Astrocyte of the cerebellum (primary cell): Measurements from ENCODE around the gene MARK4.

ENCODE experiments used
- DNase-seq: peaks from one replicate; pipeline ENCODE4 v3.0.0-alpha.2; 2011; ENCODE audit warnings: low read depth
- H3K4me3 ChIP-seq: 2 replicates; pipeline ENCODE4 v1.5.1; 2011; ENCODE audit warnings: mild to moderate bottlenecking, low read depth, low read length, moderate library complexity
- CTCF ChIP-seq: IDR thresholded peaks from 2 replicates; pipeline ENCODE4 v1.5.1; 2012; ENCODE audit warnings: low read length, low read depth, moderate library complexity, mild to moderate bottlenecking; ENCODE audit errors: missing control alignments
- in situ Hi-C: cut with HindIII; loops from 2 replicates; pipeline ENCODE4 v1.10.0; 2017; ENCODE audit warnings: low sequenced_read_pairs

The MARK4 gene

GRCh38 chr19:45215391-45216191 lies 35.5 kb upstream of the MARK4 start:
- no peak for TF ChIP-seq CTCF
- no peak overlapping the region for H3K4me3 ChIP-seq
- no peak for DNase-seq
- in situ Hi-C loops: no loop called here

- in situ Hi-C loops: no loop called here
- no peak for TF ChIP-seq CTCF
- no peak for DNase-seq
- H3K4me3 ChIP-seq: no peak overlapping the region
Observed at GRCh38 chr19:45216667-45217066, 34.4 kb upstream of the MARK4 start.

GRCh38 chr19:45217193-45217956 lies 33.7 kb upstream of the MARK4 start:
- no peak overlapping the region for H3K4me3 ChIP-seq
- no peak for DNase-seq
- in situ Hi-C loops: no loop called here
- no peak for TF ChIP-seq CTCF

- TF ChIP-seq CTCF: no peak
- in situ Hi-C loops: no loop called here
- H3K4me3 ChIP-seq: no peak overlapping the region
- DNase-seq: no peak
Observed at GRCh38 chr19:45217957-45218334, 33.1 kb upstream of the MARK4 start.

- TF ChIP-seq CTCF: no peak
- no peak overlapping the region for H3K4me3 ChIP-seq
- no peak for DNase-seq
- in situ Hi-C loops: no loop called here
Observed at GRCh38 chr19:45218426-45218825, 32.6 kb upstream of the MARK4 start.

- no peak for DNase-seq
- H3K4me3 ChIP-seq: no peak overlapping the region
- in situ Hi-C loops: no loop called here
- TF ChIP-seq CTCF: no peak
Observed at GRCh38 chr19:45218911-45219743, 31.9 kb upstream of the MARK4 start.
